HCT116 (cell line): Measurements from ENCODE around the gene SLC7A5.

Source experiments
- CTCF ChIP-seq, 3 experiments: fragments of 200-600 bp in 1 of 3; sonication (generic) in 1 of 3; IDR thresholded peaks in 2 of 3; conservative IDR thresholded peaks in 1 of 3; 2 replicates each; pipeline ENCODE4 v1.5.1; 2012 to 2017; ENCODE audit warnings: low read depth in 2 of 3, low read length in 2 of 3, antibody characterized with exemption in 1 of 3, borderline replicate concordance in 1 of 3, control low read depth in 1 of 3, mild to moderate bottlenecking in 1 of 3, mixed read lengths in 1 of 3, mixed run types in 1 of 3, moderate library complexity in 1 of 3; ENCODE audit not compliant: insufficient read depth in 1 of 3
- EZH2 ChIP-seq: fragments of 200-600 bp; sonication (generic); IDR thresholded peaks from 2 replicates; pipeline ENCODE4 v1.6.1; 2017; ENCODE audit warnings: antibody characterized with exemption, mixed run types
- POLR2A ChIP-seq: IDR thresholded peaks from 2 replicates; pipeline ENCODE4 v1.7.0; 2011; ENCODE audit warnings: borderline replicate concordance; ENCODE audit not compliant: insufficient read depth, insufficient read length; ENCODE audit errors: extremely low read depth
- POLR2AphosphoS5 ChIP-seq: IDR thresholded peaks from 2 replicates; pipeline ENCODE4 v1.6.1; 2011; ENCODE audit warnings: mild to moderate bottlenecking, low read depth, low read length, moderate library complexity
- RAD21 ChIP-seq: IDR thresholded peaks from 2 replicates; pipeline ENCODE4 v1.6.1; 2012; ENCODE audit warnings: low read depth, mild to moderate bottlenecking

GRCh38 chr16:87823181-87823929 lies 46.0 kb downstream of the SLC7A5 start:
- no peak for TF ChIP-seq EZH2
- no peak for TF ChIP-seq CTCF (IDR thresholded peaks at IDR 0.05 in 2 of 3, conservative IDR thresholded peaks at IDR 0.05 in 1 of 3; ENCODE audit: borderline replicate concordance in 1 of 3, insufficient read depth in 1 of 3, low read depth in 2 of 3, low read length in 2 of 3)
- no peak for TF ChIP-seq POLR2AphosphoS5
- TF ChIP-seq POLR2A: no peak
- no peak for TF ChIP-seq RAD21
